Activated T-helper 2 cell treated with anti-CD3 and anti-CD28 coated beads, Interferon-gamma antibody, Interleukin-2, Interleukin-4, amounts not matched to agents 10 μg/mL and 5 μg/mL and 100 μg/mL, durations not matched to agents 14 hours and 24 hours and 36 hours (primary cell): ENCODE results near the gene PRKCB. TPM values are rescaled to one million over a fixed set of nuclear protein-coding genes. Genes with fewer than 3 reads are reported as not detected.

Experiments used
- DNase-seq: peaks from one replicate; pipeline ENCODE4 v3.0.0; 2021; ENCODE audit warnings: low spot score
- H3K27ac Mint-ChIP-seq: one replicate; pipeline ENCODE4 v1.8.0; 2021; ENCODE audit warnings: mixed read lengths
- H3K27me3 Mint-ChIP-seq: one replicate; pipeline ENCODE4 v1.8.0; 2021; ENCODE audit warnings: low read depth, mixed read lengths
- H3K36me3 Mint-ChIP-seq: one replicate; pipeline ENCODE4 v1.8.0; 2021; ENCODE audit warnings: low read depth, mixed read lengths
- H3K4me1 Mint-ChIP-seq: one replicate; pipeline ENCODE4 v1.8.0; 2021; ENCODE audit warnings: low read depth, mixed read lengths
- H3K4me3 Mint-ChIP-seq: one replicate; pipeline ENCODE4 v1.8.0; 2021; ENCODE audit warnings: low read depth, mild to moderate bottlenecking, moderate library complexity, mixed read lengths
- H3K9me3 Mint-ChIP-seq: one replicate; pipeline ENCODE4 v1.8.0; 2021; ENCODE audit warnings: mixed read lengths
- intact Hi-C: fragments of 100-400 bp; cut with micrococcal nuclease; formaldehyde crosslinking; loops from one replicate; pipeline ENCODE4 v1.15.1; 2023
- total RNA-seq: library from RNA; stranded (reverse); gene quantifications from 2 replicates; pipeline ENCODE4 v1.2.3, GENCODE V29; 2022

The PRKCB gene
- total RNA-seq, 1 donor from 2014 or later, result 69.5 TPM

DNA sequence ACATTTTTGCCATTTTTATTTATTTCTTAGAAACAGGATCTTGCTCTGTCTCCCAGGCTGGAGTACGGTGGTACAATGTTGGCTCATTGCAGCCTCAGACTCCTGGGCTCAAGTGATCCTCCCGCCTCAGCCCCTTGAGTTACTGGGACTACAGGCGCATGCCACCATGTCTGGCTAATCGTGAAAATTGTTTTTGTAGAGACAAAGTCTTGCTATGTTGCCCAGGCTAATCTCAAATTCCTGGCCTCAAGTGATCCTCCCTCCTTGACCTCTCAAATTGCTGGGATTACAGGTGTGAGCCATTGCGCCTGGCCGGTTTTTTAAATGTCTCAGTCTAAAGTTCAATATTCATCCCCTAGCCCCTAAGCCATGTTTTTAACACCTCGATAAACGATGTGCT, 237.5 kb downstream of the PRKCB start:
- Mint-ChIP-seq H3K36me3 (no peaks in the 10 kb centered on the region), H3K27ac (no peak overlapping the region), H3K9me3 (no peaks in the 10 kb centered on the region), H3K4me3 (no peak overlapping the region), H3K4me1 (peaks cover 27% of the 10 kb centered on the region), H3K27me3 (no peaks in the 10 kb centered on the region)
- intact Hi-C loops, result loop anchor here (2.0 kb wide), 1 partner anchor 115 kb away; no protein-coding TSS in a partner anchor
- DNase-seq, result no peak

DNA sequence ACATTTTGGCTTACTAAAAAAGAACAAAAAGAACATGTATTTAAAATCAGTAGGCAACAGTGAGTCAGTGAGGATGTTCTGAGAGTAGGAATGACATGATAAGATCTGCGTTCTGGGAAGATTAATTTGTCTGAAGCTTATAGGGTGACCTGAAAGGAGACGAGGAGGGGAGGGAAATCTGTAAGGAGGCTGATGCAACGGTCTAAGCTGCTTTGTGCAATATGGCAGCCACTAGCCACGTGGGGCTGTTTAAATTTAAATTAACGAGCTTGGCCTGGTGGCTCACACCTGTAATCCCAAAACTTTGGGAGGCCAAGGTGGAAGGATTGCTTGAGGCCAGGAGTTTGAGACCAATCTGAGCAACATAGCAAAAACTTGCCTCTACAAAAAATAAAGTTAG, 238.8 kb downstream of the PRKCB start:
- Mint-ChIP-seq H3K27me3 (no peaks in the 10 kb centered on the region), H3K9me3 (no peaks in the 10 kb centered on the region), H3K4me3 (no peak overlapping the region), H3K36me3 (no peaks in the 10 kb centered on the region), H3K27ac (no peak overlapping the region), H3K4me1 (peaks cover 27% of the 10 kb centered on the region)
- no peak for DNase-seq
- intact Hi-C loops, result no loop called here

DNA sequence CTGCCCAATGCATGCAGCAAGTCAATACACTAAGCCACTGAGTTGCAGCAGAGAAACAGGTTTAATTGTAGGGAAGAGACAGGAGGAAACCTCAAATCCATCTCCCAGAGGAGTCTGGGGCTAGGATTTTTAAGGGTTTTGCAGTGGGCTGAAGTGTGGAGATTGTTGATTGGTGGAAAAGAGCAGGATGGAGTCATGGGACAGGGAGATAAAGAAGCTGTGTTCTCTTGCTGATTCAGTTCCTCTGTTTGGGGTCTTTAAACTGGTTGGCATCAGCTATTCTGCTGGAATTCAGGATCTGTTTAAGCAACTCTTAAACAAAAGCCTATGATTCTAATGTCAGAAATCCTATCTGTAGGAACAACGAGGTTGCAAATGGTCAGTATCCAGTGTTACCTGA, 239.5 kb downstream of the PRKCB start:
- H3K4me3 Mint-ChIP-seq, result no peak overlapping the region
- intact Hi-C loops, result no loop called here
- no peaks in the 10 kb centered on the region for H3K36me3 Mint-ChIP-seq
- H3K27ac Mint-ChIP-seq, result no peak overlapping the region
- peaks cover 27% of the 10 kb centered on the region for H3K4me1 Mint-ChIP-seq
- DNase-seq, result no peak
- H3K27me3 Mint-ChIP-seq, result no peaks in the 10 kb centered on the region
- no peaks in the 10 kb centered on the region for H3K9me3 Mint-ChIP-seq

GRCh38 chr16:24075931-24076716, 240.3 kb downstream of the PRKCB start:
- intact Hi-C loops, result no loop called here
- DNase-seq, result no peak
- no peaks in the 10 kb centered on the region for H3K36me3 Mint-ChIP-seq
- peaks cover 22% of the 10 kb centered on the region for H3K4me1 Mint-ChIP-seq
- H3K27me3 Mint-ChIP-seq, result no peaks in the 10 kb centered on the region
- H3K4me3 Mint-ChIP-seq, result no peak overlapping the region
- H3K27ac Mint-ChIP-seq, result no peak overlapping the region
- H3K9me3 Mint-ChIP-seq, result no peaks in the 10 kb centered on the region

- no peaks in the 10 kb centered on the region for H3K27me3 Mint-ChIP-seq
- no peak for DNase-seq
- peaks cover 22% of the 10 kb centered on the region for H3K4me1 Mint-ChIP-seq
- no peak overlapping the region for H3K4me3 Mint-ChIP-seq
- intact Hi-C loops, result no loop called here
- no peaks in the 10 kb centered on the region for H3K9me3 Mint-ChIP-seq
- no peak overlapping the region for H3K27ac Mint-ChIP-seq
- H3K36me3 Mint-ChIP-seq, result no peaks in the 10 kb centered on the region
Measured at GRCh38 chr16:24077292-24077691, 241.5 kb downstream of the PRKCB start.

DNA sequence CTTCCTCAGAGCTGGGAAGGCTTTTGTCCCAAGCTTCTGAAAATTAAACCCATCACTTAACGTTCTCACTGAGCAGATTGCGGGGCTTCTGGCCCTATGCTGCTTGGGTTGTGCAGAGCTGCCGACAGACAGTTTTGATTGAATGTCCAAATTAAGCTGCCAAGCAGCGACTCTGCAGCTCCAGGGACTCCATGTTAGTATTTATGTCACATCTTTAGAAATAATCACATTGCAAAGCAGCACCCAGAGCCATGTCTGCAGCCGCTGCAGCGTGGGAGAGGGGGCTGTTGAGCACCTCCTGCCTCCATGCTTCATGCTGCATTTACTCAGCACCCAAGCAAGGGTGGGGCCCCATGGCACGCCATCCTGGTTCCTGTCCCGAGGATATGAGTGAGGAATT, 242.2 kb downstream of the PRKCB start:
- Mint-ChIP-seq H3K36me3 (no peaks in the 10 kb centered on the region), H3K9me3 (no peaks in the 10 kb centered on the region), H3K4me3 (no peak overlapping the region), H3K4me1 (peaks cover 16% of the 10 kb centered on the region), H3K27me3 (no peaks in the 10 kb centered on the region), H3K27ac (no peak overlapping the region)
- intact Hi-C loops, result no loop called here
- no peak for DNase-seq

DNA sequence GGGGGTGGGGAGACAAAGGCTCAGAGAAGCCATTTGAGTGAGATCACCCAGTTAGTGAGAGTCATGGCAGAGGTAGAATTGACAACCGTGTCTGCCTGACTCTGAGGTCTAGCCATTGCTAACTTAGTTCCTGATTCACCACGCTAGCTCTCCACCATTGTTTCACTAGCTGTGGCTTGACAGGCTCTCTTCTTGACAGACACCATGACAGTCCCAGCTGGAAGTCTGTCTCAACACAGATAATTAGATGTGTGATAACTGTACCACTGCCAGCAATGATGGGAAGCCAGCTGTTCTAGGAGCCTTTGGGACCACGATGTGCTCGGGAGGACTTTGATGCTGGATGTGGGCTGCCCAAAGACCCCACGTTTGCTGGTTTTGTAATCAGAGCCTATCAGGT, 249.9 kb downstream of the PRKCB start:
- H3K27me3 Mint-ChIP-seq, result no peaks in the 10 kb centered on the region
- H3K4me1 Mint-ChIP-seq, result no peaks in the 10 kb centered on the region
- no peak overlapping the region for H3K4me3 Mint-ChIP-seq
- peaks cover 17% of the 10 kb centered on the region for H3K36me3 Mint-ChIP-seq
- no peak for DNase-seq
- H3K9me3 Mint-ChIP-seq, result peaks cover 9% of the 10 kb centered on the region
- no peak overlapping the region for H3K27ac Mint-ChIP-seq
- intact Hi-C loops, result no loop called here

GRCh38 chr16:24087891-24088410, 252.2 kb downstream of the PRKCB start:
- Mint-ChIP-seq H3K27me3 (no peaks in the 10 kb centered on the region), H3K36me3 (peaks cover 36% of the 10 kb centered on the region), H3K4me1 (peaks cover 9% of the 10 kb centered on the region), H3K27ac (no peak overlapping the region), H3K4me3 (no peak overlapping the region), H3K9me3 (peaks cover 24% of the 10 kb centered on the region)
- DNase-seq, result no peak
- intact Hi-C loops, result no loop called here

- Mint-ChIP-seq H3K9me3 (peaks cover 24% of the 10 kb centered on the region), H3K27ac (no peak overlapping the region), H3K27me3 (no peaks in the 10 kb centered on the region), H3K36me3 (peaks cover 42% of the 10 kb centered on the region), H3K4me3 (no peak overlapping the region), H3K4me1 (peaks cover 12% of the 10 kb centered on the region)
- DNase-seq, result no peak
- intact Hi-C loops, result no loop called here
Measured at GRCh38 chr16:24088767-24089166, 253.0 kb downstream of the PRKCB start.

DNA sequence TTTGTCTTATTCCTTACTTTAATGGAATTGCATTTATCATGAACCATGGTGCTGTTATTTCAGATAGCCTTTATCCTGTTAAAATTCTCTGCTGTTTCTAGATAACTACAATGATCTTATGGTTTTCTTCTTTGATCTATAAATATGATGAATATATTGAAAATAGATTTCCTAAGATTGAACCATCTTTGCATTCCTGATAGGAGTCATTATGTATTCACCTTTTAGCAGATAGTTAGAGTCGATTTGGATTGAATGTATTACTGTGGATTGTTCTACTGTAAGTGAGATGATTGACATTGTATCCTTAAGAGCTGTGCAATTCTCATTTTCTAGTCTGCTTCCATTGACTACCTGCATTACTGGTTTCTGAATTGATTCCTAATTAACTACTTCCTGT, 255.3 kb downstream of the PRKCB start:
- Mint-ChIP-seq H3K9me3 (peaks cover 24% of the 10 kb centered on the region), H3K4me3 (no peak overlapping the region), H3K4me1 (peaks cover 12% of the 10 kb centered on the region), H3K27ac (no peak overlapping the region), H3K27me3 (no peaks in the 10 kb centered on the region), H3K36me3 (peaks cover 63% of the 10 kb centered on the region)
- DNase-seq, result no peak
- intact Hi-C loops, result no loop called here

DNA sequence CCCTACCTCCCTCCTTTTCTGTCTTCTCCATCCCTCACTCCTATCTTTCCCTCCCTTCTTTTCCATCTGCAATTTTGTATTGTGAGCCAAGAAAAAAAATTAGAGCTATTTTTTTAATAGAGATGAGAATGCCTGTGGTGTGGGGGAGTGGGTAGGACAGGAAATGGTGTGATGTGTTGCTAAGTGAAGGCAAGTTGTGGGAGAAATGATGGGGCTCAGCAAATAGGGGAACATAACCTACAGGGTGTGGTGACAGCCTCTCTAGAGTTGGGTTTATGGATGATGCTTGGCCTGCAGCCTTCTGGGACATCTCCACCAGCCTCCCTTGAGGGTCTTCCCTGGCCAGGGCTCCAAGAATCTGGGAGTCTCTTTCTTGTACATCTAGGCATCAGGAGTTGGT, 257.3 kb downstream of the PRKCB start:
- Mint-ChIP-seq H3K4me3 (no peak overlapping the region), H3K36me3 (peaks cover 73% of the 10 kb centered on the region), H3K27me3 (no peaks in the 10 kb centered on the region), H3K27ac (peak overlapping the region; percentile 9), H3K9me3 (peaks cover 24% of the 10 kb centered on the region), H3K4me1 (peaks cover 12% of the 10 kb centered on the region)
- DNase-seq, result no peak
- intact Hi-C loops, result no loop called here

DNA sequence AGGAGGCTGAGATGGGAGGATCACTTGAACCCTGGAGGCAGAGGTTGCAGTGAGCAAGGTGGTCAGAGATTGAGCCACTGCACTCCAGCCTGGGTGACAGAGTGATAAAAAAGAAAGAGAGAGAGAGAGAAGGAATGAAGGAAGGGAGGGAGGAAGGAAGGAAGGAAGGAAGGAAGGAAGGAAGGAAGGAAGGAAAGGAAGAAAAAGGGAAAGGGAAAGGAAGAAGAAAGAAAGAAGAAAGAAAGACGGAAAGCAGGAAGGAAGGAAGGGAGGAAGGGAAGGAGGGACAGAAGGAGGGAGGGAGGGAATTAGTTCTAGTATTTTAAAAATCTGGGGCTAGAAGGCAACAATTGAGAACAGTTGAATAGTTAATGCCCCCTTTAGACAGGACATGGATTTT, 258.9 kb downstream of the PRKCB start:
- Mint-ChIP-seq H3K9me3 (peaks cover 24% of the 10 kb centered on the region), H3K36me3 (peaks cover 65% of the 10 kb centered on the region), H3K27me3 (no peaks in the 10 kb centered on the region), H3K27ac (no peak overlapping the region), H3K4me3 (no peak overlapping the region), H3K4me1 (peaks cover 12% of the 10 kb centered on the region)
- intact Hi-C loops, result no loop called here
- DNase-seq, result no peak

- DNase-seq, result no peak
Measured at GRCh38 chr16:24098896-24099295, 263.1 kb downstream of the PRKCB start.

More at GRCh38 chr16:24098896-24099295, 263.1 kb downstream of the PRKCB start:
- intact Hi-C loops, result no loop called here
- Mint-ChIP-seq H3K27me3 (no peaks in the 10 kb centered on the region), H3K4me1 (no peaks in the 10 kb centered on the region), H3K4me3 (no peak overlapping the region), H3K36me3 (peaks cover 33% of the 10 kb centered on the region), H3K9me3 (no peaks in the 10 kb centered on the region), H3K27ac (no peak overlapping the region)
